T-helper 22 cell (primary cell): ENCODE data around the gene SAMD10.
"Not testable (repeated sequence)": the region's sequence is repeated elsewhere in the genome, so short reads cannot be mapped to it uniquely, and the experiment has no call there.

ENCODE experiments used
- DNase-seq: peaks from one replicate; pipeline ENCODE4 v3.0.0-alpha.2; 2020; ENCODE audit warnings: low read depth

SAMD10 gene

GRCh38 chr20:63940472-63941266 is 38.8 kb downstream of the SAMD10 start:
- DNase-seq = no peak

GRCh38 chr20:63940071-63940471 is 39.4 kb downstream of the SAMD10 start:
- DNase-seq = no peak

- no peak for DNase-seq
These were observed 40.1 kb downstream of the SAMD10 start for GRCh38 chr20:63939061-63939935.

GRCh38 chr20:63937596-63937995 is 41.8 kb downstream of the SAMD10 start:
- DNase-seq = no peak

GRCh38 chr20:63935447-63935846 is 44.0 kb downstream of the SAMD10 start:
- DNase-seq = no peak

- no peak for DNase-seq
These were observed 45.0 kb downstream of the SAMD10 start for GRCh38 chr20:63934271-63935068.

GRCh38 chr20:63933646-63934045 is 45.8 kb downstream of the SAMD10 start:
- DNase-seq = no peak

- DNase-seq = no peak
These were observed 46.8 kb downstream of the SAMD10 start for GRCh38 chr20:63932606-63933160.

GRCh38 chr20:63931735-63932134 is 47.7 kb downstream of the SAMD10 start:
- no peak for DNase-seq

GRCh38 chr20:63930971-63931553 is 48.4 kb downstream of the SAMD10 start:
- DNase-seq = no peak

GRCh38 chr20:63929473-63929883 is 50.0 kb downstream of the SAMD10 start:
- not testable (repeated sequence) for DNase-seq

GRCh38 chr20:63929071-63929470 is 50.4 kb downstream of the SAMD10 start:
- no peak for DNase-seq

GRCh38 chr20:63926298-63926697 is 53.1 kb downstream of the SAMD10 start:
- no peak for DNase-seq

GRCh38 chr20:63924241-63924640 is 55.2 kb downstream of the SAMD10 start:
- DNase-seq = no peak
